COLO829 (cell line): Measurements from ENCODE around the gene SNAI3.

Experiments used
- DNase-seq: peaks from one replicate; pipeline ENCODE4 v3.0.0; 2012; ENCODE audit warnings: low spot score

The SNAI3 gene

GRCh38 chr16:88721815-88722755 is 35.8 kb upstream of the SNAI3 start:
- DNase-seq, result no peak

- DNase-seq, result no peak
Observed at GRCh38 chr16:88721236-88721635, 34.9 kb upstream of the SNAI3 start.

DNA sequence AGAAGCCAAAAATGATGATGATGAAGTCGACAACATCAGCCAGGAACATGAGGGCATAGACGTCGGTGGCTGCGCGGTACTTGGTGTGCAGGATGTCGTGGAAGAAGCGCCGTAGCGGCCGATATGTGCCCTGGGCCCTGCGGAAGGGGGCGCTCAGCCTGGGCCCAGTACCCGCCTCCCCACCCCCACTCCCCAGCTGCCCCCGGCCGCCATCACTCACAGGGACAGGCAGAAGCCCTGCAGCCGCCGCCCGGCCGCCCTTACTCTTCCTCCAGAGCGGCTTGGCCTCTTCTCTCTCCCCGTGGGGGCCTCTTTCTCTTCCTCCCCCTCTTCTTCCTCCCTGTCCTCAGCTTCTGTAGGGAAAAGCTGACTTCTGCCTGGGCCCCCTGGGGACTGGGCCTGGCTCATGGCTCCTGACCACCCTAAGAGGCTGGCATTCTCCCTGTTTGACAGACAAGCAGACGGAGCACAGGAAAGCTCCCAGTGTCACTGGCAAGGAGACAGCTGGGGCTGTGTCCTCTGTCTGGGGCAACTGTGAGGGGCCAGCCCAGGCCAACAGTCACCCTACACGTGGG is 34.2 kb upstream of the SNAI3 start:
- no peak for DNase-seq

DNA sequence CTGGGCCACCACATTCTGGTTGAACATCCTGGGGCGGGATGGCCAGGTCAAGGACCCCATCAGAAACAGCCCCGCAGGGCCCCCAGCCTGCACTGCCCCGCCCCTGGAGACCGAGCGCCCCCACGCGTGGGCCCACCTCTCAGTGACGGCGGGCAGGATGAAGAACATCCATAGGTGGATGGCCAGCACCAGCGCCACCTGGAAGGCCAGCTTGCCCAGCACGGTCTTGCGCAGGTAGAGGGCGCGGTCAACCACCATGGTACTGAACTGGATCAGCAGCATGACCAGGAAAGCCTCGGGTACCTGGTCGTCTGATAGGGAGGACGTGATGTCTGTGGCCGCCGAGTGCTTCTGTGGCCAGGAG is 33.6 kb upstream of the SNAI3 start:
- no peak for DNase-seq

DNA sequence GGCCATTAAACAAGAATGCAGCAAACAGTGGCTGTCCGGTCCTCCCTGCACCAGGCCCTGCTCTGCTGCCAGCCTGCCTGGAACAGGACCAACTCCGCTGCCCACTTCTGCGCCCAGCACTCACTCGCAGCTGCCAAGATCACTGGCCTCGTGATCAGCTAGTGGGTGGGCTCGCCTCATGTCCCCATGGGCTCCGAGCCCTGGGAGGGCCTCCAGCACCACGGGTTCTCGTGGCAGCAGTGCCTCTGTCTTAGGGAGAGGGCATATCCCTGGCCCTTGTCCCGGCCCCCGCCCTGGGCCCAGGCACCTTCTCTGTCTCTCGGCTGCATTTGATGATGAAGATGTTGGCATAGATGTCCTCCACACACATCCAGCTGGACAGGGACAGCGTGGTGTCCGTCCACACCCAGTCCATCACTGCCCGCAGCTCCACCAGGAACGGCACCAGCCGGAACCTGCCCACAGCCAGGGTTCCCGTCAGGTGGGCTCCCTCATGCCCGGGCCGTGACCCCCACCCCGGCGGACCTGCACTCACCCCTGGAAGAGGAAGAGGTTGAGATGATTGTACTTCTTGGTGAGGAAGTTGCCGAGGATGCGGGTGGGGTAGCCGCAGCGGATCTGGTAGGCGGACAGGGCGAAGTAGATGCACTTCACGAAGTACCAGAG is 33.1 kb upstream of the SNAI3 start:
- no peak for DNase-seq

GRCh38 chr16:88718178-88718577 is 31.9 kb upstream of the SNAI3 start:
- DNase-seq, result no peak

DNA sequence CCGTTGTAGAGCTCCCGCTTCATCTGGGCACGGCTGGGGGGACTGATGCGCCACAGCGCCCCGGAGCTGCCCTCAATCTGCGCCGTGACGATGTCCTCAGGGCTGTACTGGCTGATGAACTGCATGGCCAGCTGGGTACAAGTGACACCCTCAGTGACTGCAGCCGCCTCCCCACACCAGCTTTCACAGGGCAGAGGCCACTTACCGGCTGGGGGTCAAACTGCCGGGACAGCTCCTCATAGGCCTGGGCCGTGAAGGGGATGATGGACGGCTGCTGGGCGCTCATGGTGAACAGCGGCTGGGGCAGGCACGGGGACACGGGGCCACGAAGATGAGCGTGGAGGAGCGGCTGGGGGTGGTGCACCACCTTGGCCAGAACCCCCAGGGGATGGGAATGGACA is 30.3 kb upstream of the SNAI3 start:
- DNase-seq, result no peak

DNA sequence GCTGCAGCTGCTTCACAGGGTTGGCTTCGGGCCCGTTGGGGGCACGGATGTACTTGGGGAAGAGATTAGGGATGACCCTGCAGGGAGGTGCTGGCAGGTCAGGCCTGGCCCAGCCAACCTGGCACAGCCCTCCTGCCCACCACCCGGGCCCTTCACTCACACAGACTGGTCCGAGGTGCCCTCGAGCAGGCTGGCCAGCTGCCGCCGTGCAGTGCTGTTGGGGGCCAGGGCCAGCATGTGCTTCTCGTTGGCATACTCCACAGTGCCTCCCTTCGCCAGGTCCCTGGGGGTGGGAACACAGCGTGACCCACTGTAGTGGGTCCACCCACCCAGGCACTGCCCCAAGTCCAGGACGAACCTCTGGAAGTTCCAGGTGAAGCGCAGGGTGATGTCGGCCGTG is 29.9 kb upstream of the SNAI3 start:
- no peak for DNase-seq

- DNase-seq, result no peak
Observed at GRCh38 chr16:88715312-88716190, 29.2 kb upstream of the SNAI3 start.

- no peak for DNase-seq
Observed at GRCh38 chr16:88714420-88715302, 28.4 kb upstream of the SNAI3 start.

DNA sequence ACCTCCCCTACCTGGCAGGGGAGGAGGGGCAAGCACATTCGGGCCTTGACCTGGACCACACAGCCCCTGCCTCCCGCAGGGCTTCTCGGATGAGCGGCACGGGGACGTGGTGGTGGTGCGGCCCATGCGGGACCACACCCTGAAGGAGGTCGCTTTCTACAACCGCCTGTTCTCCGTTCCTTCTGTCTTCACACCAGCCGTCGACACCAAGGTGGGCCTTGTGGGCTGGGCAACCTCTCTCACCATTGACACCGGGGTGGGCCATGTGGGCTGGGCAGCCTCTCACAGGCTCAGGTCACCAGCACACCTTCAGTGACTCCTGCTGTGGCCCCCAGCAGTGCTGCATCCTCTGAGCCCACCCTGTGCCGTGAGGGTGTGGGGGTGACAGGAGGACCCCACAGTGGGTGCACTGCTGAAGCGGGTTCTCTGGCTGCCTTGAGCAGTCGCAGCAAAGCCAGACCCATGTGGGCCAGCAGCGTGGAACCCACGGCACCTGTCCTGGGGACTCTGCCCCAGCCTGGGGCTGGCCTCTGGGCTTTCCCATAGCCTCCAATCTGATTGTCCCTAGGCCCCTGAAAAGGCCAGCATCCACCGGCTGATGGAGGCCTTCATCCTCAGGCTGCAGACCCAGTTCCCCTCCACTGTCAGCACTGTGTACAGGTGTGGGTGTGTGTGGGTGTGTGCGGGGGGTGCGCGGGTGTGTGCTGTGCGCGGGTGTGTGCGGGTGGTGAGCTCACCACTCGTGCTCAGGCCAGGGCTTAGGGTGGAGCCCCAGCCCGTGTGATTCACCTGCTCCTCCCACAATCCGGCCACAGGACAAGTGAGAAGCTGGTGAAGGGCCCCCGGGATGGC is 27.5 kb upstream of the SNAI3 start:
- no peak for DNase-seq

- no peak for DNase-seq
Observed at GRCh38 chr16:88713054-88713453, 26.7 kb upstream of the SNAI3 start.

DNA sequence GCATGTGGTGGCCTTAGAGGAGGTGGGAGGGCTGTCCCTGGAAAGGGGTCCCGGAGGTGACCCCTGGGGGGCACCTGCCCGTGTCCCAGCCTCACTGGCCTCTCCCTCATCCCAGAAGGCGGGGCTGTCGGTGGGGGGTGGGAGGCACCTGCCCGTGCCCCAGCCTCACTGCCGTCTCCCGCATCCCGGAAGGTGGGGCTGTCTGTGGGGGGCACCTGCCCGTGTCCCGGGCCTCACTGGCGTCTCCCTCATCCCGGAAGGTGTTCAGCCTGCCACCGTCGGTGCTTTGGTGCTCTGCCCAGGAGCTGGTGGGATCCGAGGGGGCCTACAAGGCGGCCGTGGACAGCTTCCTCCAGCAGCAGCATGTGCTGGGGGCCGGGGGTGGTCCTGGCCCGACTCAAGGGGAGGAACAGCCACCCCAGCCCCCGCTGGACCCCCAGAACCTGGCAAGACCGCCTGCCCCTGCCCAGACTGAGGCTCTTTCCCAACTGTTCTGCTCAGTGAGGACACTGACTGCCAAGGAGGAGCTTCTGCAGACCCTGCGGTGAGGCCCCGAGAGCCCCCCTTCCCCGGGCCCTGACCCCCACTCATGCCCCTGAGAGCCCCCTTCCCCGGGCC is 26.2 kb upstream of the SNAI3 start:
- DNase-seq, result no peak

- no peak for DNase-seq
Observed at GRCh38 chr16:88711750-88712340, 25.5 kb upstream of the SNAI3 start.

- DNase-seq, result no peak
Observed at GRCh38 chr16:88710556-88710955, 24.2 kb upstream of the SNAI3 start.

GRCh38 chr16:88706965-88707826 is 20.9 kb upstream of the SNAI3 start:
- DNase-seq, result no peak

DNA sequence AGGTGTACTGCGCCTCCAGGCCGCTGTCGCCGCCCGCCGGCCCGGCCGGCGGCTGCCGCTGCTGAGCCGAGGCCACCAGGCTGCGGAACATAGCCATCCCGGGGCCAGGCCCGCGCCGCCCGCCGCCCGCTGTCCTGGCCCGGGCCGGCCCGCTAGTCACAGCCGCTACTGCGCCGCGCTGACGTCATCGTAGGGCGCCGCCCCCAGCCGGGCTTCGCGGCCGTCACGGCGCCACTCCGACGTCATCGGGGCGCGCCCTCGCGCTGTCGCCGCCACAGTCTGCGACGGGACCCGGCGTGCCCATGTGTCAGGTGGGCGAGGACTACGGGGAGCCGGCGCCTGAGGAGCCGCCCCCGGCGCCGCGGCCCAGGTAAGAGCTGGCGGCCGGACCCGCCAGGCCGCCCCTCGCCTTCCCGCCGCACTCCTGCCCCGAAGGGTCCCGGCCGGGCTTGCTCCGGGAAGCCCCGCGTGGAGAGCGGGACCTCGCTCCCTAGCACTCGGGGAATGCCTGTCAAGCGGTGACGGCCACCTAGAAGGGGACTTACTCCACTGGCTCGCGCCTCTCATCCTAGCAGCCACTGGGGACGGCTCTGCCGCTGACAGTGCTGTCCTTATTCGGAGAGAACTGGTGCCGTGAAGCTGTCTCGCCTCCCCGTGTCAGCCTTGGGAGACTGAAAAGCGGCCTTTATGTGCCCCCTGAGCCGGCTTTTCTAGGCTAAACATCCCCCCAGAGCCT is 20.1 kb upstream of the SNAI3 start, which contains the start of the genes CTU2 and RNF166:
Gene CTU2 (plus strand): TSS at position 275 of the 736 bp plus-strand sequence. CDS start 28 bp downstream, at position 303.
Gene RNF166 (minus strand): TSS at position 180 of the 736 bp plus-strand sequence. CDS start 83 bp downstream, at position 97.
- DNase-seq, result peak; percentile 76
